Epithelial cell of proximal tubule (primary cell): ENCODE data around the gene LAPTM5. TPM values are rescaled to one million over a fixed set of nuclear protein-coding genes. Genes with fewer than 3 reads are reported as not detected.
A peak's percentile ranks its signal among the peaks of the same experiment; 100 is the strongest.

Source experiments
- DNase-seq: peaks from one replicate; pipeline ENCODE4 v3.0.0-alpha.2; 2011; ENCODE audit warnings: low read depth
- H3K4me3 ChIP-seq: 2 replicates; pipeline ENCODE4 v1.5.1; 2011; ENCODE audit warnings: low read depth, mild to moderate bottlenecking, low read length
- total RNA-seq: library from RNA; depleted of rRNA; stranded (reverse); fragments of >200 nt; gene quantifications from 2 replicates; pipeline ENCODE4 v1.2.3, GENCODE V29; 2015
- TF ChIP-seq, protein P1 (sequence below): conservative IDR thresholded peaks from 2 replicates; pipeline ENCODE4 v1.5.1; 2012; ENCODE audit warnings: low read depth, mild to moderate bottlenecking, low read length

Gene LAPTM5
- total RNA-seq, 1 donor from 2014 or later = 2.4 TPM

DNA sequence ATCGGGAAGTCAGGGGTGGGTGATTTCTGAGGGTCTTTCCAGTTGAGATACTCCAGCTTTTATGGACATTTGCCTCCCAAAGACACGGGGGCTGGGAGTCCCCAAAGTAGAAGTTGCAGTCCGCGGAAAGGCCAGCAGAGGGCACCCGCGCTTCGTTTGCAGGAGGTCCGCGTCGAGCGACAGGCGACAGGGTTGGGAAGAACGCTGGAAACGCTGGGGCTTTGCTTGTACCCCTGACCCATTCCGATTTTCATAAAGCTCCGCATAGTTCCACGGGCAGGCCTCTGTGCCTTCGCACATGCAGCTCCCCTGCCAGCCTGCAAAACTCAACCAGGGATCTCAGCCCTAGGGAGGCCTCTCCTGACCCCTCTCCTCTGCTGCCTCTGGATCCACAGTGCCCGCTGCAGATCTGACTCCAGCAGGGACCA lies 44.2 kb upstream of the LAPTM5 start:
- no peak for DNase-seq
- TF ChIP-seq, protein P1, sequence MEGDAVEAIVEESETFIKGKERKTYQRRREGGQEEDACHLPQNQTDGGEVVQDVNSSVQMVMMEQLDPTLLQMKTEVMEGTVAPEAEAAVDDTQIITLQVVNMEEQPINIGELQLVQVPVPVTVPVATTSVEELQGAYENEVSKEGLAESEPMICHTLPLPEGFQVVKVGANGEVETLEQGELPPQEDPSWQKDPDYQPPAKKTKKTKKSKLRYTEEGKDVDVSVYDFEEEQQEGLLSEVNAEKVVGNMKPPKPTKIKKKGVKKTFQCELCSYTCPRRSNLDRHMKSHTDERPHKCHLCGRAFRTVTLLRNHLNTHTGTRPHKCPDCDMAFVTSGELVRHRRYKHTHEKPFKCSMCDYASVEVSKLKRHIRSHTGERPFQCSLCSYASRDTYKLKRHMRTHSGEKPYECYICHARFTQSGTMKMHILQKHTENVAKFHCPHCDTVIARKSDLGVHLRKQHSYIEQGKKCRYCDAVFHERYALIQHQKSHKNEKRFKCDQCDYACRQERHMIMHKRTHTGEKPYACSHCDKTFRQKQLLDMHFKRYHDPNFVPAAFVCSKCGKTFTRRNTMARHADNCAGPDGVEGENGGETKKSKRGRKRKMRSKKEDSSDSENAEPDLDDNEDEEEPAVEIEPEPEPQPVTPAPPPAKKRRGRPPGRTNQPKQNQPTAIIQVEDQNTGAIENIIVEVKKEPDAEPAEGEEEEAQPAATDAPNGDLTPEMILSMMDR = peak; percentile 96

DNA sequence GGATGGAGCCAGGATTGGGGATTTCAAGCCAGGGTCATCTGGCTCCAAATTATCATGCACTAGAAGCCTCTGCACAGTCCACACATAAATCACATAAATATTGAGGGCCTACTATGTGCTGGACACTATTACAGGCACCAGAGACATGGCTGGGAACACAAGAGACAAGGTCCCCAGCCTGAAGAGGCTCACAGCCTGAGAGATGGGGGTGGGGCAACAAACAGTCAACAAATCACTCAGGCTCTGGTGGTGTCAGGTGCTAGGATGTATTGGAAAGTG lies 41.6 kb upstream of the LAPTM5 start:
- TF ChIP-seq, protein P1 = no peak
- DNase-seq = no peak
- no peak overlapping the region for H3K4me3 ChIP-seq

More for the DNA sequence above, 44.2 kb upstream of the LAPTM5 start:
- no peak overlapping the region for H3K4me3 ChIP-seq

DNA sequence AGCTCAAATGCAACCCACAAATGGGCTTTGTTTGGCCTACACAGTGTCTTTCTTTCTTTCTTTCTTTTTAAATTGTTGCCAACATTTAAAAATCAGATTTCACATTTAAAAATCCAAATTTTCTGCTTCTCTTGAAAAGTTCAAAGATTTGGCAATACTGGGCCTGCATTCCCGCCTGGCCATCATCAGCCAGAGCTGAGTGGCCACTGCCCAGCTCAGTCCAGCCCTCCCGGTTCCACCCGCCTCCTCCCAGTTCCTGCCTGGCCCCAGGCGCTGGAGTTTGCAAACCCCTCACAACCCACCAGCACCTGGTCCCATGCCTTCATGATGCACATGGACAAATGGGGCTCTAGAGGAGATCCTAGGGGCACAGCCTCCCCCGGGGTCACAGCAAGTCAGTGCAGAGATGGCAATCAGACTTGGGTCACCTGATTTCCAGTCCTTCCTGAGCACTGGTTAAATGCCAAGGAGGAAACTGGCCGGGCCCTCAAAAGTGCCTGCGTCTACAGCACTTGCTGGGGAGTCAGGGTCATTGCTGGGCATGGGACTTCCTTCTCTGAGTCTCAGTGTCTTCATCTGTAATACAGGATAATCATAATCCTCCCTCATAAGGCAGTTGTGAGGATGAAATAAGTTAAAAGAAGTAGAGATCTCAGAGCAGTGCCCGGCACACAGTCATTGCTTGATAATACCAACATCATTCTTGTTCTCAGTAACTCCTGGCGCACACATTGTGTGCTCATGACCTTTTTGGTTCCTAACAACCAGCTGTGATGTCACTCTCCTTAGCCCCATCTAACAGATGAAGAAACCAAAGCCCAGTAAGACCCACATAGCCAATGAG lies 41.0 kb upstream of the LAPTM5 start:
- no peak overlapping the region for H3K4me3 ChIP-seq
- TF ChIP-seq, protein P1 = no peak
- no peak for DNase-seq

GRCh38 chr1:30795026-30795425 lies 37.5 kb upstream of the LAPTM5 start:
- H3K4me3 ChIP-seq = no peak overlapping the region
- TF ChIP-seq, protein P1 = no peak
- DNase-seq = no peak

GRCh38 chr1:30794260-30794659 lies 36.7 kb upstream of the LAPTM5 start:
- DNase-seq = no peak
- TF ChIP-seq, protein P1 = no peak
- H3K4me3 ChIP-seq = no peak overlapping the region

DNA sequence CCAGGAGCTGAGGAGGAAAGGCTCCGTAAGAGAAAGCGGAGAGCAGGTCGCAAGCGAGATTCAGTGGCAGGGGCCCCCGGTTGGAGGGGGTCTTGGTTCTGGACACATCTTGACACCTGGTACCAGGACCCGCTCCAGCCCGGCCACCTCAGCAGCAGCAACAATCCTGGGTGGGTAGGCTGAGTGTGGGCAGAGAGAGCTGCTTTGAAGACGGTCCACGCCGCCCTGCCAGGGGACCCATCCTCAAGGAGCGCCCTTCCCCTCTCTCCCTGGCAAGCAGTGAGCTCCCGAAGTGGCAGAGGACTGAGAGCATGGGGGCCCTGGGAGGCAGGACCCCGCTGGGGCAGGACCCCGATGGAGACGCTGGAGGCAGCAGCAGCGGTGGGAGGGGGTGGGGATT lies 35.6 kb upstream of the LAPTM5 start:
- TF ChIP-seq, protein P1 = no peak
- DNase-seq = no peak
- H3K4me3 ChIP-seq = no peak overlapping the region

- TF ChIP-seq, protein P1 = no peak
- H3K4me3 ChIP-seq = no peak overlapping the region
- no peak for DNase-seq
Observed at GRCh38 chr1:30791868-30792267, 34.3 kb upstream of the LAPTM5 start.
